PC-3 (cell line): ENCODE measurements around the gene CAPN8. TPM values are rescaled to one million over a fixed set of nuclear protein-coding genes. Genes with fewer than 3 reads are reported as not detected.

Source experiments
- ATAC-seq: fragments of 200-7000 bp; cut with Tn5 transposase; 2 replicates; pipeline ENCODE4 v1.9.1; 2020; ENCODE audit warnings: mild to moderate bottlenecking, moderate library complexity
- BruUV-seq: library from RNA; stranded (reverse); fragments of 400-500 nt; replicated peaks from 2 replicates; lab custom pipeline; 2021; lab: Mats Ljungman, UMichigan
- CTCF ChIA-PET: fragments of 300-600 bp; sonication (Branson Sonifier 250); formaldehyde crosslinking; loops from one replicate; lab custom pipeline; 2022; ENCODE audit warnings: antibody characterized with exemption; lab: Charles Lee
- POLR2A ChIA-PET: fragments of 300-600 bp; sonication (Branson Sonifier 250); formaldehyde crosslinking; loops from one replicate; lab custom pipeline; 2022; ENCODE audit warnings: antibody characterized with exemption; ENCODE audit not compliant: unreplicated experiment; lab: Charles Lee
- DNase-seq: peaks from one replicate; pipeline ENCODE4 v3.0.0-alpha.2; 2015
- H2AFZ ChIP-seq: fragments of 300-600 bp; sonication (generic); 2 replicates; pipeline ENCODE4 v1.6.0; 2016; ENCODE audit warnings: antibody characterized with exemption, low read length
- H3F3A ChIP-seq: fragments of 300-600 bp; sonication (generic); one replicate; pipeline ENCODE4 v1.6.0; 2017; ENCODE audit warnings: antibody characterized with exemption, low read length, control low read depth, mild to moderate bottlenecking; ENCODE audit not compliant: unreplicated experiment
- H3K27ac ChIP-seq: fragments of 300-600 bp; sonication (generic); 2 replicates; pipeline ENCODE4 v1.5.1; 2016; ENCODE audit warnings: mild to moderate bottlenecking, low read length
- H3K27me3 ChIP-seq: fragments of 300-600 bp; sonication (generic); 2 replicates; pipeline ENCODE4 v1.6.1; 2016; ENCODE audit warnings: low read length, mixed read lengths
- H3K36me3 ChIP-seq: fragments of 300-600 bp; sonication (generic); 2 replicates; pipeline ENCODE4 v1.6.1; 2016; ENCODE audit warnings: low read depth, mixed run types, low read length, mixed read lengths
- H3K4me1 ChIP-seq: fragments of 300-600 bp; sonication (generic); 2 replicates; pipeline ENCODE4 v1.5.1; 2016; ENCODE audit warnings: low read length; ENCODE audit not compliant: insufficient read depth
- H3K4me2 ChIP-seq: fragments of 300-600 bp; sonication (generic); 2 replicates; pipeline ENCODE4 v1.6.0; 2016; ENCODE audit warnings: low read length
- H3K4me3 ChIP-seq: fragments of 300-600 bp; sonication (generic); 2 replicates; pipeline ENCODE4 v1.5.1; 2016; ENCODE audit warnings: mild to moderate bottlenecking, low read length, mixed read lengths
- H3K79me2 ChIP-seq: fragments of 300-600 bp; sonication (generic); 2 replicates; pipeline ENCODE4 v1.6.1; 2017; ENCODE audit warnings: low read length, mixed read lengths
- H3K9ac ChIP-seq: fragments of 300-600 bp; sonication (generic); 2 replicates; pipeline ENCODE4 v1.6.0; 2016; ENCODE audit warnings: mild to moderate bottlenecking, low read length
- H3K9me2 ChIP-seq: fragments of 300-600 bp; sonication (generic); replicated peaks from 2 replicates; pipeline ENCODE4 v1.6.1; 2016; ENCODE audit warnings: mixed run types, low read length, mixed read lengths
- H3K9me3 ChIP-seq: fragments of 300-600 bp; sonication (generic); 2 replicates; pipeline ENCODE4 v1.6.1; 2016; ENCODE audit warnings: low read length, mixed read lengths
- H4K20me1 ChIP-seq: fragments of 300-600 bp; sonication (generic); 2 replicates; pipeline ENCODE4 v1.6.1; 2016; ENCODE audit warnings: low read length, mixed read lengths
- CTCF ChIP-seq: fragments of 300-600 bp; sonication (generic); conservative IDR thresholded peaks from 2 replicates; pipeline ENCODE4 v1.5.1; 2017; ENCODE audit warnings: antibody characterized with exemption, low read depth, mild to moderate bottlenecking, low read length
- EZH2 ChIP-seq: fragments of 300-600 bp; sonication (generic); IDR thresholded peaks from one replicate; pipeline ENCODE4 v1.6.1; 2017; ENCODE audit warnings: antibody characterized with exemption, mild to moderate bottlenecking, low read length; ENCODE audit not compliant: unreplicated experiment
- EZH2phosphoT487 ChIP-seq: fragments of 300-600 bp; sonication (generic); IDR thresholded peaks from 2 replicates; pipeline ENCODE4 v1.6.1; 2018; ENCODE audit warnings: mild to moderate bottlenecking, antibody characterized with exemption, low read length, borderline replicate concordance
- intact Hi-C: fragments of 100-400 bp; cut with micrococcal nuclease; formaldehyde crosslinking; loops from 2 replicates; pipeline ENCODE4 v1.9.0; 2023
- total RNA-seq: library from RNA; depleted of rRNA; stranded (reverse); fragments of >200 nt; gene quantifications from 2 replicates; pipeline ENCODE4 v1.2.3, GENCODE V29; 2014

CAPN8 gene
- total RNA-seq, 1 experiment from 2014 or later, result 5.9 TPM

GRCh38 chr1:223525546-223525945 lies 140.0 kb downstream of the CAPN8 start:
- H4K20me1 ChIP-seq, result no peaks in the 10 kb centered on the region
- no peaks in the 10 kb centered on the region for H3K36me3 ChIP-seq
- H3K4me3 ChIP-seq, result no peak overlapping the region
- H3K27ac ChIP-seq, result no peak overlapping the region
- no peaks in the 10 kb centered on the region for H3F3A ChIP-seq
- H3K9ac ChIP-seq, result no peak overlapping the region
- no peaks in the 10 kb centered on the region for H3K9me2 ChIP-seq
- no peaks in the 10 kb centered on the region for H3K9me3 ChIP-seq
- ChIA-PET CTCF (no interaction called here), POLR2A (no interaction called here)
- BruUV-seq, result no TSS peak
- TF ChIP-seq EZH2phosphoT487 (no peak), EZH2 (no peak), CTCF (no peak)
- no peaks in the 10 kb centered on the region for H3K4me1 ChIP-seq
- H3K27me3 ChIP-seq, result peaks cover 5% of the 10 kb centered on the region; the same call in 1 of the 2 replicates
- no peak for DNase-seq
- H3K79me2 ChIP-seq, result no peaks in the 10 kb centered on the region
- no peak overlapping the region for H2AFZ ChIP-seq
- H3K4me2 ChIP-seq, result no peak overlapping the region
- no peak for ATAC-seq
- intact Hi-C loops, result no loop called here

GRCh38 chr1:223524930-223525451 lies 140.5 kb downstream of the CAPN8 start:
- no peaks in the 10 kb centered on the region for H3K9me3 ChIP-seq
- CTCF ChIA-PET, result no interaction called here
- POLR2A ChIA-PET, result no interaction called here

GRCh38 chr1:223521150-223521549 lies 144.4 kb downstream of the CAPN8 start:
- H3K9ac ChIP-seq, result no peak overlapping the region
- ATAC-seq (no peak), DNase-seq (no peak)
- H3K36me3 ChIP-seq, result no peaks in the 10 kb centered on the region
- H3F3A ChIP-seq, result no peaks in the 10 kb centered on the region
- intact Hi-C loops, result no loop called here
- CTCF ChIA-PET, result no interaction called here
- H3K4me3 ChIP-seq, result no peak overlapping the region
- H3K4me2 ChIP-seq, result no peak overlapping the region
- peaks cover 5% of the 10 kb centered on the region; the same call in 1 of the 2 replicates for H3K27me3 ChIP-seq
- no peaks in the 10 kb centered on the region for H3K4me1 ChIP-seq
- no peaks in the 10 kb centered on the region for H4K20me1 ChIP-seq
- no peak overlapping the region for H2AFZ ChIP-seq
- POLR2A ChIA-PET, result no interaction called here
- no peaks in the 10 kb centered on the region for H3K79me2 ChIP-seq
- H3K27ac ChIP-seq, result no peak overlapping the region
- TF ChIP-seq CTCF, result no peak
- no peak for TF ChIP-seq EZH2
- no peak for TF ChIP-seq EZH2phosphoT487
- H3K9me3 ChIP-seq, result no peaks in the 10 kb centered on the region
- no TSS peak for BruUV-seq
- H3K9me2 ChIP-seq, result no peaks in the 10 kb centered on the region

More at GRCh38 chr1:223524930-223525451, 140.5 kb downstream of the CAPN8 start:
- no peaks in the 10 kb centered on the region for H3F3A ChIP-seq
- no peaks in the 10 kb centered on the region for H3K79me2 ChIP-seq
- H3K9me2 ChIP-seq, result no peaks in the 10 kb centered on the region
- no peak for TF ChIP-seq EZH2phosphoT487
- H3K27ac ChIP-seq, result no peak overlapping the region
- intact Hi-C loops, result no loop called here
- no peak overlapping the region for H3K4me3 ChIP-seq
- no peak for ATAC-seq
- H3K4me2 ChIP-seq, result no peak overlapping the region
- no peak overlapping the region for H2AFZ ChIP-seq
- H4K20me1 ChIP-seq, result no peaks in the 10 kb centered on the region
- H3K4me1 ChIP-seq, result no peaks in the 10 kb centered on the region
- no peaks in the 10 kb centered on the region for H3K36me3 ChIP-seq
- peaks cover 5% of the 10 kb centered on the region; the same call in 1 of the 2 replicates for H3K27me3 ChIP-seq
- H3K9ac ChIP-seq, result no peak overlapping the region
- no peak for DNase-seq
- no TSS peak for BruUV-seq
